Stimulated activated CD4-positive, alpha-beta T cell treated with anti-CD3 and anti-CD28 coated beads, Interleukin-12 subunit alpha, Interleukin-12 subunit beta, amount 100 ng/mL, for 48 hours (primary cell): ENCODE measurements around the gene SYT7.

Experiments
- DNase-seq, 3 donors: peaks; one replicate each; pipeline ENCODE4 v3.0.0-alpha.2; 2020; ENCODE audit warnings: low read depth in 2 of 3, low spot score in 1 of 3

Gene SYT7

GRCh38 chr11:61609000-61609979, 28.4 kb upstream of the SYT7 start:
- DNase-seq = no peak

GRCh38 chr11:61607920-61608599, 27.2 kb upstream of the SYT7 start:
- DNase-seq = no peak

- DNase-seq = no peak
Observed at GRCh38 chr11:61607426-61607825, 26.6 kb upstream of the SYT7 start.

- no peak for DNase-seq
Observed at GRCh38 chr11:61603667-61604066, 22.8 kb upstream of the SYT7 start.

GRCh38 chr11:61602775-61603569, 22.1 kb upstream of the SYT7 start:
- DNase-seq = no peak

GRCh38 chr11:61601512-61601911, 20.6 kb upstream of the SYT7 start:
- DNase-seq = no peak

GRCh38 chr11:61599968-61600710, 19.3 kb upstream of the SYT7 start:
- no peak for DNase-seq

- no peak for DNase-seq
Observed at GRCh38 chr11:61598886-61599868, 18.3 kb upstream of the SYT7 start.

GRCh38 chr11:61598374-61598773, 17.5 kb upstream of the SYT7 start:
- DNase-seq = no peak

GRCh38 chr11:61596990-61597389, 16.1 kb upstream of the SYT7 start:
- DNase-seq = no peak

GRCh38 chr11:61596542-61596941, 15.7 kb upstream of the SYT7 start:
- no peak for DNase-seq

- no peak for DNase-seq
Observed at GRCh38 chr11:61594907-61595257, 14.0 kb upstream of the SYT7 start.

- DNase-seq = no peak
Observed at GRCh38 chr11:61593151-61593550, 12.3 kb upstream of the SYT7 start.

- DNase-seq = no peak
Observed at GRCh38 chr11:61592176-61592575, 11.3 kb upstream of the SYT7 start.

- DNase-seq = no peak
Observed at GRCh38 chr11:61589961-61590360, 9.1 kb upstream of the SYT7 start.

- DNase-seq = no peak
Observed at GRCh38 chr11:61588728-61589191, 7.9 kb upstream of the SYT7 start.

GRCh38 chr11:61587951-61588727, 7.3 kb upstream of the SYT7 start:
- peak; percentile 37 to 61 (median 57) for DNase-seq

- DNase-seq = no peak
Observed at GRCh38 chr11:61587541-61587941, 6.7 kb upstream of the SYT7 start.
